HepG2 (cell line): ENCODE data around the gene SMIM31. TPM values are rescaled to one million over a fixed set of nuclear protein-coding genes. Genes with fewer than 3 reads are reported as not detected.

Experiments
- ATAC-seq: fragments of 200-7000 bp; cut with Tn5 transposase; 3 replicates; pipeline ENCODE4 v1.9.1; 2020; ENCODE audit warnings: mild to moderate bottlenecking, moderate library complexity
- BruUV-seq: library from RNA; stranded (reverse); fragments of 400-500 nt; replicated peaks from 2 replicates; lab custom pipeline; 2021; lab: Mats Ljungman, UMichigan
- CTCF ChIA-PET: fragments of 300-600 bp; formaldehyde crosslinking; extraction: SDS; loops from one replicate; lab custom pipeline; 2021; ENCODE audit warnings: low total read pairs, inconsistent platforms, low intra/inter-chr PET ratio; lab: Yijun Ruan, JAX
- POLR2A ChIA-PET: fragments of 350-600 bp; sonication (Branson Sonifier 250); formaldehyde crosslinking; loops from one replicate; lab custom pipeline; 2020; ENCODE audit warnings: antibody characterized with exemption, inconsistent platforms; lab: Yijun Ruan, JAX
- DNase-seq: peaks from one replicate; pipeline ENCODE4 v3.0.0-alpha.2; 2015; ENCODE audit warnings: low spot score
- FAIRE-seq: peaks from 3 replicates; lab custom pipeline; 2011; peaks lifted over from hg19 to GRCh38; lab: Jason Lieb, UNC
- H2AFZ ChIP-seq: one replicate; pipeline ENCODE4 v1.6.1; 2011; ENCODE audit warnings: low read length, inconsistent platforms
- H3K27ac ChIP-seq: fragments of 300-600 bp; 3 replicates; pipeline ENCODE4 v1.8.0; 2011; ENCODE audit warnings: mixed run types, mild to moderate bottlenecking, mixed read lengths, low read length, inconsistent platforms; ENCODE audit not compliant: insufficient read depth; ENCODE audit errors: extremely low read length
- H3K27me3 ChIP-seq, 2 experiments: fragments of 200-600 bp in 1 of 2; 2 replicates in 1 of 2; 3 replicates in 1 of 2; pipeline versions ENCODE4 v1.6.0 to v1.8.0; 2011; ENCODE audit warnings: low read length in 2 of 2, mild to moderate bottlenecking in 2 of 2, moderate library complexity in 2 of 2, inconsistent platforms in 1 of 2; ENCODE audit not compliant: insufficient read depth in 2 of 2, control insufficient read depth in 1 of 2
- H3K36me3 ChIP-seq, 2 experiments: fragments of 200-600 bp in 1 of 2; replicated peaks in 1 of 2; 2 replicates in 1 of 2; 3 replicates in 1 of 2; pipeline versions ENCODE4 v1.5.1 to v1.8.0; 2011; ENCODE audit warnings: low read length in 2 of 2, inconsistent platforms in 1 of 2; ENCODE audit not compliant: insufficient read depth in 2 of 2, control insufficient read depth in 1 of 2
- H3K4me1 ChIP-seq: 2 replicates; pipeline ENCODE4 v1.5.1; 2012; ENCODE audit warnings: low read length, inconsistent platforms; ENCODE audit not compliant: insufficient read depth
- H3K4me2 ChIP-seq: 2 replicates; pipeline ENCODE4 v1.6.0; 2011; ENCODE audit warnings: low read depth, low read length, inconsistent platforms
- H3K4me3 ChIP-seq, 3 experiments: fragments of 200-600 bp in 1 of 3; sonication (generic), shearing (Covaris generic) in 1 of 3; replicated peaks in 1 of 3; 2 replicates each; pipeline ENCODE4 v1.5.1; 2011 to 2016; ENCODE audit warnings: low read length in 3 of 3, inconsistent platforms in 2 of 3, low read depth in 2 of 3, mild to moderate bottlenecking in 2 of 3, control low read depth in 1 of 3, mixed read lengths in 1 of 3; ENCODE audit not compliant: insufficient read depth in 1 of 3
- H3K79me2 ChIP-seq: one replicate; pipeline ENCODE4 v1.6.1; 2011; ENCODE audit warnings: low read length, inconsistent platforms; ENCODE audit not compliant: insufficient read depth
- H3K9ac ChIP-seq: 2 replicates; pipeline ENCODE4 v1.6.0; 2011; ENCODE audit warnings: mild to moderate bottlenecking, low read depth, low read length, inconsistent platforms; ENCODE audit not compliant: insufficient read depth
- H3K9me3 ChIP-seq: 2 replicates; pipeline ENCODE4 v1.5.1; 2012; ENCODE audit warnings: mild to moderate bottlenecking, low read length
- H4K20me1 ChIP-seq: 2 replicates; pipeline ENCODE4 v1.6.0; 2011; ENCODE audit warnings: inconsistent platforms, mild to moderate bottlenecking, low read length, moderate library complexity; ENCODE audit not compliant: insufficient read depth
- ATF7-NPFF ChIP-seq: sonication (generic); formaldehyde crosslinking; IDR thresholded peaks from 2 replicates; pipeline ENCODE4 v1.8.1; 2023; ENCODE audit warnings: mild to moderate bottlenecking, low read depth, missing genetic modification reagents, moderate library complexity
- CBX1 ChIP-seq: IDR thresholded peaks from one replicate; pipeline ENCODE4 v1.6.1; 2016; ENCODE audit warnings: antibody characterized with exemption, low read depth
- CEBPB ChIP-seq: IDR thresholded peaks from 2 replicates; pipeline ENCODE4 v1.6.1; 2011; ENCODE audit warnings: low read depth, low read length, improper control_type of control experiment, borderline replicate concordance
- KDM1A ChIP-seq: IDR thresholded peaks from 2 replicates; pipeline ENCODE4 v1.6.1; 2016; ENCODE audit warnings: missing compliant biosample characterization
- ZBTB40 ChIP-seq, 2 experiments: fragments of 450-650 bp in 1 of 2; sonication (generic) in 1 of 2; formaldehyde crosslinking in 1 of 2; IDR thresholded peaks; 2 replicates each; pipeline versions ENCODE4 v1.6.1 to v1.8.0; 2016 to 2022; ENCODE audit warnings: antibody characterized with exemption in 1 of 2, mild to moderate bottlenecking in 1 of 2, missing genetic modification reagents in 1 of 2
- ZFP36L1 ChIP-seq: sonication (generic); formaldehyde crosslinking; IDR thresholded peaks from 2 replicates; pipeline ENCODE4 v1.8.0; 2022; ENCODE audit warnings: mild to moderate bottlenecking, missing genetic modification reagents, moderate library complexity
- ZNF121 ChIP-seq: sonication (generic); formaldehyde crosslinking; IDR thresholded peaks from 2 replicates; pipeline ENCODE4 v1.5.0; 2020; ENCODE audit warnings: mild to moderate bottlenecking, missing genetic modification reagents
- ZNF17 ChIP-seq: sonication (generic); formaldehyde crosslinking; IDR thresholded peaks from 2 replicates; pipeline ENCODE4 v1.5.0; 2020; ENCODE audit warnings: mild to moderate bottlenecking, missing genetic modification reagents
- ZNF598 ChIP-seq: sonication (generic); formaldehyde crosslinking; IDR thresholded peaks from 2 replicates; pipeline ENCODE4 v1.5.1; 2020; ENCODE audit warnings: mild to moderate bottlenecking, missing genetic modification reagents, borderline replicate concordance
- ZNF773 ChIP-seq: sonication (generic); formaldehyde crosslinking; IDR thresholded peaks from 2 replicates; pipeline ENCODE4 v1.4.0; 2020; ENCODE audit warnings: missing genetic modification reagents, borderline replicate concordance
- ZSCAN25 ChIP-seq: sonication (generic); formaldehyde crosslinking; IDR thresholded peaks from 2 replicates; pipeline ENCODE4 v1.8.0; 2022; ENCODE audit warnings: mild to moderate bottlenecking, missing genetic modification reagents
- WGBS: methylation state at CpG from one replicate; pipeline ENCODE4 v1.1.6; 2017; ENCODE audit warnings: low lambda C conversion rate; 5-methylcytosine and 5-hydroxymethylcytosine counted together
- in situ Hi-C: cut with HindIII; loops from 2 replicates; pipeline ENCODE4 v1.10.0; 2017; ENCODE audit warnings: low pct_unique_long_range_greater_than_20kb; ENCODE audit not compliant: extremely low pct_ligation_motif_present
- intact Hi-C: fragments of 100-400 bp; cut with micrococcal nuclease; formaldehyde crosslinking; loops from one replicate; pipeline ENCODE4 v1.10.0; 2022; ENCODE audit not compliant: unreplicated experiment
- polyA plus RNA-seq, 8 experiments: library from polyadenylated mRNA; depleted of rRNA in 3 of 8; stranded (reverse) in 7 of 8; unstranded in 1 of 8; fragments of >200 nt; fragmentation: Illumina TruSeq in 4 of 8; extraction: Trizol in 4 of 8; gene quantifications; 2 replicates each; pipeline versions ENCODE4 v1.2.1 to v1.2.3, GENCODE V29; 2011 to 2016; ENCODE audit warnings: low read depth in 4 of 8, missing spikeins in 1 of 8, mixed read lengths in 1 of 8; ENCODE audit not compliant: insufficient read depth in 1 of 8
- total RNA-seq, 5 experiments: library from RNA; depleted of rRNA; stranded (reverse); fragments of >200 nt; fragmentation: Illumina TruSeq; extraction: Trizol; gene quantifications; 2 replicates each; pipeline ENCODE4 v1.2.3, GENCODE V29; 2016; ENCODE audit warnings: low read depth in 1 of 5

SMIM31 gene
- total and polyA plus RNA-seq, 2 of the 13 experiments (the other 11 are each of a cell fraction or from before 2014, with no cell fraction given): not detected

GRCh38 chr4:164718827-164719226 lies 35.1 kb upstream of the SMIM31 start:
- in situ Hi-C loops (no loop called here), intact Hi-C loops (no loop called here)
- Histone ChIP-seq H3K27ac (no peak overlapping the region), H3K27me3 (no peaks in the 10 kb centered on the region), H3K4me3 (no peak overlapping the region), H3K79me2 (no peaks in the 10 kb centered on the region), H3K36me3 (no peaks in the 10 kb centered on the region), H3K9me3 (no peaks in the 10 kb centered on the region), H4K20me1 (no peaks in the 10 kb centered on the region), H3K4me1 (no peaks in the 10 kb centered on the region), H3K9ac (no peak overlapping the region), H2AFZ (no peak overlapping the region), H3K4me2 (no peak overlapping the region)
- ChIA-PET CTCF (no interaction called here), POLR2A (no interaction called here)
- ATAC-seq (no peak), DNase-seq (no peak), FAIRE-seq (no peak)
- TF ChIP-seq ATF7-NPFF (CRISPR knock-in tag): no peak
- peak; percentile 44; the same call in 1 of the 2 replicates for TF ChIP-seq CEBPB
- no peak for TF ChIP-seq CBX1
- WGBS: 22% methylated on average over 2 of the region's 2 CpGs
- no TSS peak for BruUV-seq

DNA sequence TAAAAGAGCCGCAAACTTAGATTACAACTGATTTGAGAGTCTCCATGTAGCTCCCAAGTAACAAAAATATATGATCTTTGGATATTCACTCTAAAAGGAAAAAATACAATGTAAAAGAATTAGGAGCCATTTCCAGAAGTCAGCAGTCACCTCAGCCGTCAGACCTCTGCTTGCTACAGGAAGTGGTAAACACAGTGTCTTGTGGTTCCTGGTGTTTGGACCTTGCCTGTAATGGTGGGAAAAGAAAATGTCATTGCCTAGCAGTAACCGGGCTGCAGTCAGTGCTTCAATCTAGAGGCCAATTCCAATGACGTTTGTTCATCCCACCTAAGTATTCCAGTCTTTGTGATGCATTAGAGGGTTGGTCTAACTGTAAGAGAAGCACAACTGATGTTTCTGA lies 28.9 kb upstream of the SMIM31 start:
- no peak overlapping the region for H3K9ac ChIP-seq
- H3K27me3 ChIP-seq: no peaks in the 10 kb centered on the region
- ChIA-PET POLR2A (no interaction called here), CTCF (no interaction called here)
- DNase-seq (no peak), FAIRE-seq (no peak), ATAC-seq (no peak)
- H3K9me3 ChIP-seq: no peaks in the 10 kb centered on the region
- H3K4me1 ChIP-seq: no peaks in the 10 kb centered on the region
- BruUV-seq: no TSS peak
- no peaks in the 10 kb centered on the region for H3K79me2 ChIP-seq
- no peaks in the 10 kb centered on the region for H4K20me1 ChIP-seq
- H3K27ac ChIP-seq: no peak overlapping the region
- H2AFZ ChIP-seq: no peak overlapping the region
- H3K4me3 ChIP-seq: no peak overlapping the region
- 16% methylated on average over 4 of the region's 4 CpGs for WGBS
- in situ Hi-C loops: loop anchor here (25.0 kb wide), 1 partner anchor 1163 kb away; no protein-coding TSS in a partner anchor
- no peak overlapping the region for H3K4me2 ChIP-seq
- no peaks in the 10 kb centered on the region for H3K36me3 ChIP-seq
- intact Hi-C loops: no loop called here
- TF ChIP-seq ZFP36L1 (CRISPR knock-in tag) (no peak), ZNF17 (CRISPR knock-in tag) (no peak), ZNF773 (no peak), ZNF598 (CRISPR knock-in tag) (no peak), ZBTB40 (IDR thresholded peaks at IDR 0.05) (no peak), ZBTB40 (CRISPR knock-in tag; IDR thresholded peaks at IDR 0.05) (no peak), ZNF121 (CRISPR knock-in tag) (no peak), ZSCAN25 (CRISPR knock-in tag) (no peak), KDM1A (CRISPR knock-in tag) (no peak)
